ENCODE measurements around the gene MAGI2. TPM values are rescaled to one million over a fixed set of nuclear protein-coding genes. Genes with fewer than 3 reads are reported as not detected.

MAGI2 gene
- total RNA-seq, 1 donor from 2014 or later, result 0.38 TPM

- H3K27ac Mint-ChIP-seq, result no peak overlapping the region
- H3K9me3 Mint-ChIP-seq, result no peaks in the 10 kb centered on the region
- no peaks in the 10 kb centered on the region for H3K36me3 Mint-ChIP-seq (ENCODE audit: low read depth)
- TF ChIP-seq, protein P1, sequence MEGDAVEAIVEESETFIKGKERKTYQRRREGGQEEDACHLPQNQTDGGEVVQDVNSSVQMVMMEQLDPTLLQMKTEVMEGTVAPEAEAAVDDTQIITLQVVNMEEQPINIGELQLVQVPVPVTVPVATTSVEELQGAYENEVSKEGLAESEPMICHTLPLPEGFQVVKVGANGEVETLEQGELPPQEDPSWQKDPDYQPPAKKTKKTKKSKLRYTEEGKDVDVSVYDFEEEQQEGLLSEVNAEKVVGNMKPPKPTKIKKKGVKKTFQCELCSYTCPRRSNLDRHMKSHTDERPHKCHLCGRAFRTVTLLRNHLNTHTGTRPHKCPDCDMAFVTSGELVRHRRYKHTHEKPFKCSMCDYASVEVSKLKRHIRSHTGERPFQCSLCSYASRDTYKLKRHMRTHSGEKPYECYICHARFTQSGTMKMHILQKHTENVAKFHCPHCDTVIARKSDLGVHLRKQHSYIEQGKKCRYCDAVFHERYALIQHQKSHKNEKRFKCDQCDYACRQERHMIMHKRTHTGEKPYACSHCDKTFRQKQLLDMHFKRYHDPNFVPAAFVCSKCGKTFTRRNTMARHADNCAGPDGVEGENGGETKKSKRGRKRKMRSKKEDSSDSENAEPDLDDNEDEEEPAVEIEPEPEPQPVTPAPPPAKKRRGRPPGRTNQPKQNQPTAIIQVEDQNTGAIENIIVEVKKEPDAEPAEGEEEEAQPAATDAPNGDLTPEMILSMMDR (IDR thresholded peaks at IDR 0.05), result no peak
- intact Hi-C loops (cut with micrococcal nuclease), result no loop called here
- H3K4me3 Mint-ChIP-seq, result no peak overlapping the region
- H3K27me3 Mint-ChIP-seq, result no peaks in the 10 kb centered on the region
- DNase-seq, result no peak
- ChIA-PET POLR2A (no interaction called here), CTCF (no interaction called here)
- no peak for ATAC-seq (ENCODE audit: low read depth)
- H3K4me1 Mint-ChIP-seq, result no peaks in the 10 kb centered on the region
Observed at GRCh38 chr7:79064187-79064823, 389.2 kb downstream of the MAGI2 start.

DNA sequence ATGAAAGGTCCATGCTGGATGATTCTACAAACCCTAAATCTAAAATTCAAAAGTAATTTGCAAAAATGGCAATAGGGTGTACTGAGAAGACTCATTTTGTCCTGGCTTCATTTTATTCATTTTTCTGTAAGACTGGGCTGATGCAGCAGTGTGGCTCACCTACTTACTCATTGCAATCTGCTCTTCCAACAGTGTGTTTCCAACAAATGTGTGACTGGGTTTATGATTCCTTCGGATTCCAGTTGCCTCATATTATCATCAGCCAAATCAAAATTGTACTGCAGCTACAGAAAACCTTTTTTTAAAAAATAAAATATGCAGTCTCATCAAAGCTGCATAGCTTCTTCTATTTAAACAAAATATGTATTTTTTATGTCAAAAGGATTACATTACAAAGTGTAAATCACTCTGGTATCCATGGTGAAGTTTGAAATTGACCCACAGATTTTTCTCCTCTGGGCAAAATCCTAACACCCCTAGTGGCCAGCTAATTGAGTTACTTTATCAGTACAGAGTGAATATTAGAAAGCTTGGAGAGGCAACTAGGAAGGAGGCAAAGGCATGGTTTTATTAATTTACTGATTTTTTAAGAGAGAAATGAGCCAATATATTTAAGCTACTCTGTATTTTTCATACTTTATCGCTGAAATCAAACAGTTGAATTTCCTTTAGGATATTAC lies 390.3 kb downstream of the MAGI2 start:
- no peak overlapping the region for H3K4me3 Mint-ChIP-seq
- H3K36me3 Mint-ChIP-seq (ENCODE audit: low read depth), result no peaks in the 10 kb centered on the region
- no peak for DNase-seq
- no peaks in the 10 kb centered on the region for H3K27me3 Mint-ChIP-seq
- no peak for ATAC-seq (ENCODE audit: low read depth)
- ChIA-PET CTCF (no interaction called here), POLR2A (no interaction called here)
- no peak overlapping the region for H3K27ac Mint-ChIP-seq
- intact Hi-C loops (cut with micrococcal nuclease), result no loop called here
- TF ChIP-seq, protein P1 (IDR thresholded peaks at IDR 0.05), result no peak
- no peaks in the 10 kb centered on the region for H3K9me3 Mint-ChIP-seq
- no peaks in the 10 kb centered on the region for H3K4me1 Mint-ChIP-seq

DNA sequence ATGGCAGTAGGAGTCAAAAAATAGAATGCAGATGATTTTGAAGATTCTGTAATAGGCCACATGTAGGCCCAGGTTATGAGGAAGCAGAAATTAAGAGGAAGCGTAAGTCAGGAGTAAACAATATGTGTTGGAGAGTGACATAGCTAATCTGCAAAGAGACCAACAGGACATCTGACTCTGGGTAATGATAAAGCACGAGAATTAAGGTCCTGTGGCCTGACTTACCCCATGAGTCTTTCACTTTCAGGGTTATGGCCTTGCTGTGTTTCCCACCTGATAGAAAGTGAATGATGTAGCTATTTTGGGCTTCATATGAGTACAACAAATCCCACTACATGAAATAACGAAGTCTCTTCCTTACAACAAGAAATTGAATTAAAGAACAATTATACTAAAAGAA lies 393.0 kb downstream of the MAGI2 start:
- no peaks in the 10 kb centered on the region for H3K36me3 Mint-ChIP-seq (ENCODE audit: low read depth)
- CTCF ChIA-PET, result no interaction called here

GRCh38 chr7:79055722-79056415 lies 397.6 kb downstream of the MAGI2 start:
- H3K4me3 Mint-ChIP-seq, result no peak overlapping the region
- no peak overlapping the region for H3K27ac Mint-ChIP-seq
- no peaks in the 10 kb centered on the region for H3K27me3 Mint-ChIP-seq
- DNase-seq, result no peak
- ChIA-PET CTCF (no interaction called here), POLR2A (no interaction called here)
- ATAC-seq (ENCODE audit: low read depth), result no peak
- no peaks in the 10 kb centered on the region for H3K4me1 Mint-ChIP-seq
- H3K36me3 Mint-ChIP-seq (ENCODE audit: low read depth), result no peaks in the 10 kb centered on the region
- intact Hi-C loops (cut with micrococcal nuclease), result no loop called here
- H3K9me3 Mint-ChIP-seq, result peaks cover 4% of the 10 kb centered on the region
- TF ChIP-seq, protein P1 (IDR thresholded peaks at IDR 0.05), result no peak

More for the DNA sequence above, 393.0 kb downstream of the MAGI2 start:
- TF ChIP-seq, protein P1 (IDR thresholded peaks at IDR 0.05), result no peak
- DNase-seq, result no peak
- no peaks in the 10 kb centered on the region for H3K4me1 Mint-ChIP-seq
- H3K27me3 Mint-ChIP-seq, result no peaks in the 10 kb centered on the region
- no peak overlapping the region for H3K4me3 Mint-ChIP-seq
- no peaks in the 10 kb centered on the region for H3K9me3 Mint-ChIP-seq
- intact Hi-C loops (cut with micrococcal nuclease), result no loop called here
- POLR2A ChIA-PET, result no interaction called here
- ATAC-seq (ENCODE audit: low read depth), result no peak
- no peak overlapping the region for H3K27ac Mint-ChIP-seq

DNA sequence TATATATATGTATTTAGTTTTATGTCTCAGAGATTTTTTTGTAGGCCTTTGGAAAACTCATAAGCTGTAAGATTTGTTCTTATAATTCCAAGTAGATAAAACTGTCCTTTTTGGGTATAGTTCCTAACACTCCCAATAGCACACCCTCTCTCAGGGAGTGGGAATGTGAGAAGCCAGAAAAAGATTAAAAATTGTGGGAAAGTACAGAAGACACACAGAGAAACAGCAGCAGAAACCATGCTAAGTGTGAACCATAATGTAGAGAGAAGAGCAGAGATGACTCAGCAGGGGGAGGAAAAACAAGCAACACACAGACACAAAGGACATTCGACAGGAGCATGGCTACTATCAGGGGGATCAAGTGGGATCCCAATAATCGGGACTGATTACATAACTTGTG lies 401.6 kb downstream of the MAGI2 start:
- intact Hi-C loops (cut with micrococcal nuclease), result no loop called here
- Mint-ChIP-seq H3K27me3 (no peaks in the 10 kb centered on the region), H3K4me1 (no peaks in the 10 kb centered on the region), H3K27ac (no peak overlapping the region), H3K4me3 (no peak overlapping the region), H3K36me3 (ENCODE audit: low read depth) (no peaks in the 10 kb centered on the region), H3K9me3 (peaks cover 4% of the 10 kb centered on the region)
- TF ChIP-seq, protein P1 (IDR thresholded peaks at IDR 0.05), result no peak
- ATAC-seq (ENCODE audit: low read depth), result no peak
- POLR2A ChIA-PET, result no interaction called here
- CTCF ChIA-PET, result no interaction called here
- DNase-seq, result no peak

Measured in activated B cell treated with CpG ODN at 0.5 μM for 24 hours (primary cell).